Posterior vena cava (tissue), 2 donors: ENCODE data around the gene SLC4A5. TPM values are rescaled to one million over a fixed set of nuclear protein-coding genes. Genes with fewer than 3 reads are reported as not detected.
"Not testable (repeated sequence)": the region's sequence is repeated elsewhere in the genome, so short reads cannot be mapped to it uniquely, and the experiment has no call there.

Experiments used
- DNase-seq: peaks from one replicate; pipeline ENCODE4 v3.0.0-alpha.2; 2020; ENCODE audit warnings: low spot score
- intact Hi-C, 2 donors: fragments of 100-400 bp; cut with DNase I; formaldehyde crosslinking; loops; one replicate each; pipeline versions ENCODE4 v1.14.1 to v1.14.2; 2022 to 2023
- total RNA-seq, 2 donors: library from RNA; stranded (reverse); fragmentation: NEBNext Ultra II Directional; extraction: Animal tissue kit (Norgen Biotek cat#: 25700); gene quantifications; one replicate each; pipeline ENCODE4 v1.2.1, GENCODE V29; 2021
- donor health status: DM: yes; HTN: yes; CAD: no.
- donor health status: DM: yes; HTN: yes; CAD: no.

Gene SLC4A5
- total RNA-seq, 2 donors from 2014 or later: 3.9 to 5.3 TPM

DNA sequence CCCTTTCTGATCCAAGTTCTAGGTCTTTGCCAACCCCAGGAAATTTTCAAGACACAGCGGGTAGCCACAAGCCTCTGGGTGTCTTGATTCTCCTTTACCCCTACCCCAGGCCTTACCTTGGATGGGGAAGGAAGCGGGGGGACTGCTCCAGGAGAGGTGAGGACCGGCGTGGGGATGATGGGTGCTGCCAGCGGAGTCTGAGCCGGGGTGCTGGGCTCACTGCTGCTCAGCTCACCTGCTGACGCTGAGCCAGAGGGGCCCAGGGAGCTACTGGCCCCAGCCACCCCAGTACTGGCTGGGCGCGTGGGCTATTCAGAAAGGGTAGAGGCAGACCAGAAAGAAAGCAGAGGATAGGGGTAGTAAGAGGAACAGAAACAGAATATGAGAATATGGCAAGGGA lies 28.2 kb upstream of the SLC4A5 start:
- no peak for DNase-seq
- intact Hi-C loops: no loop called here

DNA sequence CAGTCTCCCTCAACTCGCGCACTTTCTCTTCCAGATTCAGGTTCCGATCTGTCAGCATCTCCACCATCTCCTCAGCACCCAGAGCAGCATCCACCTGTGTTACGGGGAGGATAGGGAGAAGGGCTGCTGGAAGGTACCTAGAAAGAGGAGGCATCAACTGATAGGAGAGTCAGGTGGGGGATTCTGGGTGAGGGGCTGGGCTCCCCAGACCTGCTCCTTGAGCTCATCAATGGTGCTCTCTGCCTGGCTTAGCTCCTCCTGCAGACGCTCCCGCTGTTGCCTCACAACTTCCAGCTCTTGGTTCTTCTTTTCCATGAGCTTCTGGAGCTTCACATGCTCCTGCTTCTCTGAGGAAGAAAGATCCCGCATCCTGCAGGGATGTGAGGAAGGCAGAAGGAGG lies 26.8 kb upstream of the SLC4A5 start:
- intact Hi-C loops: no loop called here

GRCh38 chr2:74368499-74368898 lies 25.3 kb upstream of the SLC4A5 start:
- DNase-seq: no peak
- intact Hi-C loops: no loop called here

More for the DNA sequence above, 26.8 kb upstream of the SLC4A5 start:
- DNase-seq: no peak

DNA sequence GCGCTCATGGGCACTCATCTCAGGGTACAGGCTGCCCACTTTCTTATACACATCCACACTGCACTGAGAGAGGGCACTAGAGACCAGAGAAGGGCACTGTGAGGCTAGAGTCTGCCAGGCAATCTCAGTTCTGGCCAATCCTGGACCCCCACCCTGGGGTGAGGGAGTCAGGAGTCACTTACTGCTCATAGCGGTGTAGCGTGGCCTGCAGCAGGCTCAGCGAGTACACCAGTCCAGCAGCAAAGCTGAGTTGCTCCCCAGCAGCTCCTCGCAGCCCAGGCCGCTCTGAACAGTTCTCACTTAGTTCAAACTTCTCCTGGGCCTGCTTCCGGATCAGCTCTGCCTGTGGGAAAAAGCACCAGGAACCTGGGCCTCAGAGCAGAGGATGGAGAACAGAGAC lies 24.6 kb upstream of the SLC4A5 start:
- intact Hi-C loops: loop anchor here in 1 of 2 donors (1.0 kb wide), 1 partner anchor 49 kb away; no protein-coding TSS in a partner anchor
- DNase-seq: no peak

DNA sequence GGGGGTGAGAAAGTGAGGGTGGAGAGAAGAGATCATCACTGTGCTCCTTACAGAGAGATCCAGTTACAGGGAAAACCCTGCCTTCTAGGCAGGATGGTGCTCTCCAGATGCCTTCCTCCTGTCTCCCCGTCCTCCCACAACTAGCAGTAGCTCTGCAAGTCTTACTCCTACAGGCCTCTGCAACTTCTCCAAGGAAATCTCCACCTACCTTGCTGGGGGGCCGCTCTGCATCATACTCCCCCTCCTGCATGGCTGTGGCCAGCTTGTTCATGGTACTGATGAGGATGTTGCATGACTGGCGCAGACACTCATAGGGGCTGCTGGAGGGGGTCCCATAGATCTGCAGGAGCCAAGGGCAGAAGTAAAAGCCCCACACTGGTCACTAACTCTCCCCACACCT lies 22.8 kb upstream of the SLC4A5 start:
- intact Hi-C loops: no loop called here
- no peak for DNase-seq

DNA sequence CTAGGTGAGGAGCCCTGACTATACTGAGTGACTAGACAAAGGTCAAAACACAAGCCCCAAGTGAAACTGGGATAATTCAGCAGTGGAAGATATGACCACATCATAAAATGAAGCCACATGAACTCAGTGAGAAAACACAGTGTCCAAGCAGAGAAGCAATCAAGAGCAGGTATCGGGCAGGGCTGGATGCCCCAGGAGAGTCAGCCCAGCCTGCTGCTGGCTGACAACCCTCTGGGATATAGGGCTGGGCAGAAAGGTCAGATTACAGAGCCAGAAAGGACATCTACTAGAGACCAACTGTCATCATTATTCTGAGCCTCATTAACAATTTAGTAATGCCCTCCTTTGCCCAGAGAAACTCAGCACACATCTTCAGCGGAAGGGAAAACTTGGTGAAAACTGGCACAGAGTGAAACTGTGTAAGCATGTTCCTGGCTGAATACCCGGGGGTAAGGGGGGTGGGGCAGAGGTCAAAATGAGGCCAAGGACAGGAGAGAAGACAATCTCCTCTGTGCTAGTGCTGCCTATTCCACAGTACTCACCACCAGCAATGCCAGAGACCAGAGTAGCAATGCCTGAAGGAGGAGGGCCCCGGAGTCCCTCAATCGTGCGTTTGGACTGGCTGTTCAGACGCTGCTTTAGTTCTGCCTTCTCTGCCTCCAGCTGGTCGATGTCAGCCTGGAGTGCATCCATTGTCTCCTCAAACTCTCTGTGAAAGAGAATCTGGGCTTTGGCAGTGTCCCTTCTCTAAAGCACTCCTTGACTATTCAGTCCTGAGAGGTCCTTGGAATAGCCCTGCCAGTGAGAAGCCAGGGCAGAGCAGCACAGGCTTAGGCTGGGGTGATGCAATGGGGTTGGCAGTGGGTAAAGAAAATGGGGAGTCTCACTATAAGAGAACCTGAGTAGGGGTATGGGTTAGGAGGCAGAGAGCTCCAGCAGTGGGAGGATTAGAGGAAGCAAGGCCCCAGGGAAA lies 21.6 kb upstream of the SLC4A5 start:
- DNase-seq: no peak
- intact Hi-C loops: no loop called here

DNA sequence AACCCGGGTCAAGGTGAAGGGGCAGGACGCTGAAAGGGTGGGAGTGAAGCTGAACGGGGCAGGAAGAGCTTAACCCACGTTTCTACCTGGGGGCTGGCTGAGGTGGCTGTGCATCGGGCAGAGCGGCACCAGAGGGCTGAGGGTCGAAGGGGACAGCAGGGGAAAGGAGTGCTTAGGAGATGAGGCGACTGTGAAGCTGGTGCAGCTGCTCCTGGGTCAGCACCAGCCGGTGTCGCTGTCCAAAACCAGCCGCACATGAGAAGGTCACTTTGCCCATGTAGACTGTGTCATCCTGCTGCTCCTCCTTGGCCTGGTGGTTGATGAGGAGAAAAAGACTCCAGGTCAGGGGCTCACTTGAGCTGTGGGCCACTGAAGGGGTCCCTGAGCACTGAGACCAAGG lies 18.1 kb upstream of the SLC4A5 start:
- intact Hi-C loops: no loop called here
- no peak for DNase-seq

DNA sequence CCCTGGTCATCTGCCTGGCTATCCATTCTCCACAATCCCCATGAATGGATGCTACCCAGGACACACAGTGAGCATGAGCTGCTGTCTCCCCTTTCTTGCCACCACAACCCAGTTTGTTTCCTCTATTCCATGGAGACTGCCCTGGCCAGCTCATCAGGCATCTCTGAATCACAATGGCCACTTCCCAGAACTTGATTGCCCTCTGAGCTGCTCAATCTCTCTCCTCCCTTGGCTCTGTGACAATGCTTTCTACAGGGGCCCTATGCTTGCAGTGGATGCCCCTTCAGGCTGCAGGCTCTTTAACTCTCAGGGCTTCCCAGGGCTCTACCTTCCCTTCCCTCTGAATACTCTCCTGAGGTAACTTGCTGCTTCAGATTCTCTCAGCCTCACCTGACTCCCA lies 14.4 kb upstream of the SLC4A5 start:
- no peak for DNase-seq
- intact Hi-C loops: no loop called here

- no peak for DNase-seq
- intact Hi-C loops: no loop called here
These were observed 6.7 kb upstream of the SLC4A5 start for GRCh38 chr2:74349889-74350288.

DNA sequence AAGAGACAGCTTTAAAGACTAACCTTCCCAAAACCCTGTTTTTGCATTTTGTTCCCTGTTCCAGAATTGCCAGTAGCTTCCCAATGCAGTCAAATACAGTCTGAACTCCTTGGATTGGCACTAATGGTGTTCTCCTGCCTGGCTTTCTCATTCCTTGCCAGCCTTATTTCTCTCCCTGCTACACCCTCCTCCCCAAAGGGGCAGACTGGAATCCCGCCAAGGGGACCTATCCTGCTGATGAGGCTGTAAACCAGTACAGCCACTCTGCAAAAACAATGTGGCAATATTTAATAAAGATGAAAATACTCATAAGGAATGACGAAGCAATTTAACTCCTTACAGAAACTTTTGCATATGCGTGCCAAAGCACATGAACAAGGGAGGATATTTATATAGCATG lies 4.5 kb upstream of the SLC4A5 start:
- DNase-seq: no peak
- intact Hi-C loops: no loop called here

GRCh38 chr2:74347303-74347702 lies 4.1 kb upstream of the SLC4A5 start:
- intact Hi-C loops: no loop called here
- DNase-seq: no peak

DNA sequence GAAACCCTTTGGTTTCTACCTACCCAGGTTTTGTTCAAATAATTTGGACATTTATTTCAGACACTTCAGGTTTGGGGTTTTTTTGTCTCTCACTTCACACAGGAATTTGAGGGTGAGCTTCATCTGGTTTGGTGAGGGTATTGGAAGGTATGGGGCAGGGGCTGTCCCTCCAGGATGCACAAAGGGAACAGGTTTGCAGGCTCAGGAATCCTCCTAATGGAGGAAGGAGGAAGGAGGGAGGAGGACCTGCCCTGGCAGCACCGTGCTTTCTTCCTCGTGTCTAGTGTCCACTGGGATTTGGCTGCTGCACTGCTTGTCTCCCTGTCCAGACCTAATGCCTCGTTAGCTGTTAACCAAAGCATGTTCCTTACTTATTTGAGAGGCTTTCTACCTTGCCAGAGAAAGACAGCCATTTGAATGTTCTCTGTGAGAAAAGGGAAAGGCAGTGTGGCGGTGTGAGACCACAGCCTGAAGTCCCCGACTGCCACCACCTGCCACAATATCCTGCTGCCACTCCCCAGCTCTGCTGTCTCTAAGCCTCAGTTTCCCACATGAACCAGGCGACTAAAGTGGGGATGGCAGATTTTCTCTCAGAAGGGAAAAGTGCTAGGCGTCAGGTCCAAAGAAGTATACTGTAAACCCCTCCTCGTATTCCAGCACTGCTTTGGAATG lies 2.2 kb upstream of the SLC4A5 start:
- intact Hi-C loops: no loop called here
- no peak for DNase-seq

DNA sequence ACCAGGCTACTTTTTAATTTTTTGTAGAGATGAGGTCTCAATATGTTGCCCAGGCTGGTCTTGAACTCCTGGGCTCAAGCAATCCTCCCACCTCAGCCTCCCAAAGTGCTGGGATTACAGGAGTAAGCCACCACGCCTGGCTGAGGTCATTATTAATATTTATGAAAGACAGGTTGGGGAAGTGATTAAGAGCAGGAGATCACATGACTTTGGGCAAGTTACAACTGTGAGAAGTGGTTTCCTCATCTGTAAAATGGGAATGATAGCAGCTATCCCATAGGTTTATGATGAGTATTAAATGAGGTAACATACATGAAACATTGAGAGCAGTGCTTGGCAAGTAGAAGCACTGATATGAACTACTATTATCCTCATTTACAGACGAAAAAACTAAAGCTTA lies 7.0 kb downstream of the SLC4A5 start:
- not testable (repeated sequence) for DNase-seq
- intact Hi-C loops: loop anchor here (10.0 kb wide), 2 partner anchors 81 to 91 kb away; no protein-coding TSS in a partner anchor

DNA sequence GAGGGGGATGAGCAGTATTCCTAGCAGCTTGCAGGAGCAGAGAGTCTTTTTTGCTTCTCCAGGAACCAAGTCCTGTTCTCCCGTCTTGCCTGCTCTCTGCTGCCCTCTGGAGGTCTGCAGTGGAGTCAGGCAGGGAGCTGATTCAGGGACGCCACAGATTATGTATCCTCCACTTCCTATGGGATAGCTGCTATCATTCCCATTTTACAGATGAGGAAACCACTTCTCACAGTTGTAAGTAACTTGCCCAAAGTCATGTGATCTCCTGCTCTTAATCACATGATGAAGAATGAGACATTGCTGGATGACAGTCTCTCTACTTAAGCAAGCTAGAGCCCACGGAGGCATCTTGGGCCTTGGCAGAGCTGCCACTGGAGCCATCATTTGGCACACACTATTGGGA lies 8.3 kb downstream of the SLC4A5 start:
- DNase-seq: peak; percentile 90
- intact Hi-C loops: loop anchor here (10.0 kb wide), 2 partner anchors 80 to 90 kb away; no protein-coding TSS in a partner anchor

DNA sequence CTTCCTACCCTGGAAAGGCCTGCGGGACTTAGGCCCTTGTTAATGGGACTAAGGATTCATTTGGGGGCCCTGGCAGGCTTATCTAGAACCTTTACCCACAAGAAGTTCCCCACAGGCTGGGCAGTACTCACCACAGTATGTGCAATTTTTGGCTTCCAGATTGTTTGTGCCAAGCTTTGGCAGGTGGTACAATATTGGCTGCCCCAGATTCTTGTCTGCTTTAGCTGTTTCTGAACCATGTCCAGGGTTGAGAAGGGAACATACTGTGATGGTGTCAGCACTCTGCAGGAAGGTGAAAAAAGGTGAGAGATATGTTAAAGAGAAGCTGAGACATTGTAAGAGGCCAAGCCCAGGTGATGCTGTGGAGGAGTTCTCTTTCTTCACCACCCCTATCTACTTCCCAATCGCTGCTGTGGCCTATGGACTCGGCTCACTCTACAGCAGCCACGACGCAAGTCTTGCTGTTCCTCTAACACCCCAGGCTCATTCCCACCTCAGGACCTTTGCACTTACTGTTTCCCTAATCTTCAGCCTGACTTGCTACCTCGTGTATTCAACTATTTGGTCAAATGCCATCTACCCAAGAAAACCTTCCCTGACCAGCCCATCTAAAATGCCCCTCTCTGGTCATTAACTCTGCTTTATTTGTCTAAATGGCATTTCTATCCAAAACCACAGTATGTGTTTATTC lies 9.2 kb downstream of the SLC4A5 start:
- intact Hi-C loops: loop anchor here (10.0 kb wide), 2 partner anchors 79 to 89 kb away; no protein-coding TSS in a partner anchor
- DNase-seq: no peak

DNA sequence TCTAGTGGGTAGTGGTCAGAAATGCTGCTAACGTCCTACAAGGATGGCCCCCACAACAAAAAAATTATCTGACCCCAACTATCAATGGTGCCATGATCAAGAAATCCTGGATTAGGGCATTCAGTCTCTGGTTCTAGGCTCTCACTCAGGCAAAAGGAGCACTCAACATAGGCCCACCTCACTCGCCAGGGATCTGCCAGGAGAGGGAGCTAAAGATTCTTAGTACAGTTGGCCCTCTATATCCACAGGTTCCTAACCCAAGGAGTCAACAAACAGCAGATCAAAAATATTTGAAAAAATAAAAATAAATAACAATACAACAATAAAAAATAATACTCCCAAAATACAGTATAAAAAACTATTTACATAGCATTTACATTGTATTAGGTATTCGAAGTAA lies 10.0 kb downstream of the SLC4A5 start:
- DNase-seq: no peak
- intact Hi-C loops: loop anchor here (10.0 kb wide), 2 partner anchors 78 to 88 kb away; no protein-coding TSS in a partner anchor

GRCh38 chr2:74332550-74333174 lies 10.6 kb downstream of the SLC4A5 start:
- intact Hi-C loops: loop anchor here (10.0 kb wide), 2 partner anchors 78 to 88 kb away; no protein-coding TSS in a partner anchor
- DNase-seq: no peak

- intact Hi-C loops: no loop called here
- DNase-seq: no peak
These were observed 14.6 kb downstream of the SLC4A5 start for GRCh38 chr2:74328573-74328972.

DNA sequence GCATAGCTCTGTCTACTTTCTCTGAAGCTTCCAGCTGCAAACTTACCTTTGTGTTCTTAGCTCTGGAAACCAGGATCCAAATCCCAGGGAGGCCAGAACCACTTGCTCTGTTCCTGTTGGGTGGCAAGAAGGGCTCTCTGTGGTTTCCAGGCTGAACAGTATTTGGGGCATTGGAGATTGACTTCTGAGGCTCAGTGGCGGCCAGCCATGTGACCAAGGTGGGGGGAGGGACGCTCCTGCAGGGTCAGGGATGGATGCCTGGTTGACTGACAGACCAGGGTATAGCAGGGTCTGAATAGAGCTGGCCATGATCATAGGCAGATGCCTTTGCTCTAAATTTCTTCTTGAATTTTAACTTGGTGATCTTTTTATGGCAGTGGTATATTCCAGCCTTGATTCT lies 15.1 kb downstream of the SLC4A5 start:
- DNase-seq: no peak
- intact Hi-C loops: no loop called here
